H9 (cell line): ENCODE data around the gene ETFB. TPM values are rescaled to one million over a fixed set of nuclear protein-coding genes. Genes with fewer than 3 reads are reported as not detected.

Source experiments
- DNase-seq: peaks from one replicate; pipeline ENCODE4 v3.0.0-alpha.2; 2017
- H2AFZ ChIP-seq: one replicate; pipeline ENCODE4 v1.6.1; 2013; ENCODE audit warnings: mild to moderate bottlenecking, low read length, control low read depth, moderate library complexity
- H2AK5ac ChIP-seq: 2 replicates; pipeline ENCODE4 v1.6.1; 2013; ENCODE audit warnings: low read length, control low read depth, mixed read lengths; ENCODE audit not compliant: insufficient read length
- H2BK120ac ChIP-seq: one replicate; pipeline ENCODE4 v1.6.1; 2013; ENCODE audit warnings: low read depth, mild to moderate bottlenecking, low read length, control low read depth, inconsistent platforms; ENCODE audit not compliant: poor library complexity, severe bottlenecking
- H2BK12ac ChIP-seq: 2 replicates; pipeline ENCODE4 v1.6.1; 2013; ENCODE audit warnings: low read length, control low read depth, mixed read lengths, low read depth; ENCODE audit not compliant: insufficient read length
- H2BK15ac ChIP-seq: 2 replicates; pipeline ENCODE4 v1.6.1; 2013; ENCODE audit warnings: low read depth, low read length, control low read depth
- H2BK20ac ChIP-seq: one replicate; pipeline ENCODE4 v1.6.1; 2013; ENCODE audit warnings: low read depth, mild to moderate bottlenecking, low read length, control low read depth, inconsistent platforms; ENCODE audit not compliant: poor library complexity, severe bottlenecking
- H2BK5ac ChIP-seq: 2 replicates; pipeline ENCODE4 v1.6.1; 2013; ENCODE audit warnings: low read length, control low read depth, mixed read lengths; ENCODE audit not compliant: insufficient read length
- H3K14ac ChIP-seq: 2 replicates; pipeline ENCODE4 v1.6.1; 2013; ENCODE audit warnings: low read length, control low read depth; ENCODE audit not compliant: insufficient read depth
- H3K18ac ChIP-seq: 2 replicates; pipeline ENCODE4 v1.6.1; 2013; ENCODE audit warnings: low read depth, mild to moderate bottlenecking, mixed read lengths, low read length, control low read depth; ENCODE audit not compliant: insufficient read length
- H3K23ac ChIP-seq: 2 replicates; pipeline ENCODE4 v1.6.1; 2013; ENCODE audit warnings: low read length, control low read depth, mixed read lengths, low read depth; ENCODE audit not compliant: insufficient read length
- H3K23me2 ChIP-seq: 2 replicates; pipeline ENCODE4 v1.6.1; 2013; ENCODE audit warnings: low read depth, mild to moderate bottlenecking, mixed read lengths, low read length, control low read depth; ENCODE audit not compliant: insufficient read length, poor library complexity, severe bottlenecking
- H3K27ac ChIP-seq: 2 replicates; pipeline ENCODE4 v1.5.1; 2013; ENCODE audit warnings: low read length, control low read depth, mixed read lengths, low read depth; ENCODE audit not compliant: insufficient read length
- H3K27me3 ChIP-seq: 2 replicates; pipeline ENCODE4 v1.6.1; 2013; ENCODE audit warnings: low read length, control low read depth, inconsistent platforms; ENCODE audit not compliant: insufficient read depth
- H3K4ac ChIP-seq: 2 replicates; pipeline ENCODE4 v1.6.1; 2013; ENCODE audit warnings: low read depth, mild to moderate bottlenecking, control low read depth, inconsistent platforms, low read length, moderate library complexity
- H3K4me1 ChIP-seq: 2 replicates; pipeline ENCODE4 v1.6.1; 2013; ENCODE audit warnings: low read length, control low read depth, inconsistent platforms; ENCODE audit not compliant: insufficient read depth
- H3K4me2 ChIP-seq: 2 replicates; pipeline ENCODE4 v1.6.1; 2013; ENCODE audit warnings: low read length, control low read depth, mixed read lengths; ENCODE audit not compliant: insufficient read length, insufficient read depth
- H3K56ac ChIP-seq: 2 replicates; pipeline ENCODE4 v1.6.1; 2013; ENCODE audit warnings: low read depth, mild to moderate bottlenecking, mixed read lengths, low read length, control low read depth; ENCODE audit not compliant: insufficient read length
- H3K79me1 ChIP-seq: 2 replicates; pipeline ENCODE4 v1.6.1; 2013; ENCODE audit warnings: low read depth, mild to moderate bottlenecking, moderate library complexity, low read length, control low read depth, inconsistent platforms; ENCODE audit not compliant: insufficient read depth, poor library complexity, severe bottlenecking
- H3K79me2 ChIP-seq: 2 replicates; pipeline ENCODE4 v1.6.1; 2013; ENCODE audit warnings: low read length, control low read depth, inconsistent platforms; ENCODE audit not compliant: insufficient read depth
- H3K9ac ChIP-seq: 2 replicates; pipeline ENCODE4 v1.6.1; 2013; ENCODE audit warnings: low read length, control low read depth, mixed read lengths; ENCODE audit not compliant: insufficient read length; ENCODE audit errors: extremely low read depth
- H3K9me3 ChIP-seq: one replicate; pipeline ENCODE4 v1.6.1; 2013; ENCODE audit warnings: low read depth, low read length, inconsistent platforms; ENCODE audit not compliant: control insufficient read depth
- H3T11ph ChIP-seq: one replicate; pipeline ENCODE4 v1.6.1; 2013; ENCODE audit warnings: mild to moderate bottlenecking, low read length, control low read depth, inconsistent platforms
- H4K20me1 ChIP-seq: one replicate; pipeline ENCODE4 v1.6.1; 2013; ENCODE audit not compliant: control insufficient read depth, insufficient read length, insufficient read depth
- H4K5ac ChIP-seq: 2 replicates; pipeline ENCODE4 v1.6.1; 2013; ENCODE audit warnings: low read depth, mild to moderate bottlenecking, mixed read lengths, low read length, control low read depth; ENCODE audit not compliant: insufficient read length
- H4K8ac ChIP-seq: replicated peaks from 2 replicates; pipeline ENCODE4 v1.6.1; 2013; ENCODE audit warnings: low read length, control low read depth, mixed read lengths, low read depth; ENCODE audit not compliant: insufficient read length
- H4K91ac ChIP-seq: 2 replicates; pipeline ENCODE4 v1.6.1; 2013; ENCODE audit warnings: low read depth, mild to moderate bottlenecking, moderate library complexity, mixed read lengths, low read length, control low read depth; ENCODE audit not compliant: insufficient read length
- H3K27ac Mint-ChIP-seq, 3 experiments: 2 replicates in 2 of 3; 3 replicates in 1 of 3; pipeline ENCODE4 v1.8.0; 2020 to 2021; ENCODE audit warnings: mixed read lengths in 3 of 3, mild to moderate bottlenecking in 1 of 3, moderate library complexity in 1 of 3
- H3K27me3 Mint-ChIP-seq: 2 replicates; pipeline ENCODE4 v1.8.0; 2021; ENCODE audit warnings: low read depth, mild to moderate bottlenecking, moderate library complexity, mixed read lengths
- H3K36me3 Mint-ChIP-seq, 3 experiments: 2 replicates in 2 of 3; 3 replicates in 1 of 3; pipeline ENCODE4 v1.8.0; 2020 to 2021; ENCODE audit warnings: low read depth in 3 of 3, mixed read lengths in 3 of 3; ENCODE audit not compliant: insufficient read depth in 1 of 3
- H3K4me1 Mint-ChIP-seq, 2 experiments: 2 replicates each; pipeline ENCODE4 v1.8.0; 2020; ENCODE audit warnings: mixed read lengths in 2 of 2
- H3K4me3 Mint-ChIP-seq, 2 experiments: 2 replicates in 1 of 2; 3 replicates in 1 of 2; pipeline ENCODE4 v1.8.0; 2020 to 2021; ENCODE audit warnings: mild to moderate bottlenecking in 2 of 2, mixed read lengths in 2 of 2, moderate library complexity in 1 of 2
- H3K9me3 Mint-ChIP-seq, 2 experiments: 2 replicates in 1 of 2; 3 replicates in 1 of 2; pipeline ENCODE4 v1.8.0; 2020; ENCODE audit warnings: mild to moderate bottlenecking in 2 of 2, mixed read lengths in 2 of 2, moderate library complexity in 1 of 2
- WGBS: extraction: QIAGEN DNeasy Blood & Tissue Kit; methylation state at CpG from one replicate; pipeline ENCODE4 v1.1.7; 2013; ENCODE audit warnings: missing lambda C conversion rate, low lambda C conversion rate, mixed read lengths; ENCODE audit not compliant: insufficient read length; ENCODE audit errors: extremely low coverage; 5-methylcytosine and 5-hydroxymethylcytosine counted together
- total RNA-seq: library from RNA; stranded (reverse); gene quantifications from 2 replicates; pipeline ENCODE4 v1.2.1, GENCODE V29; 2021
- TF ChIP-seq, protein P1 (sequence below): fragments of 200-600 bp; sonication (generic); conservative IDR thresholded peaks from 3 replicates; pipeline ENCODE4 v1.8.0; 2021; ENCODE audit warnings: antibody characterized with exemption, mild to moderate bottlenecking

Gene ETFB
- total RNA-seq, 1 experiment from 2014 or later = 49.4 TPM

DNA sequence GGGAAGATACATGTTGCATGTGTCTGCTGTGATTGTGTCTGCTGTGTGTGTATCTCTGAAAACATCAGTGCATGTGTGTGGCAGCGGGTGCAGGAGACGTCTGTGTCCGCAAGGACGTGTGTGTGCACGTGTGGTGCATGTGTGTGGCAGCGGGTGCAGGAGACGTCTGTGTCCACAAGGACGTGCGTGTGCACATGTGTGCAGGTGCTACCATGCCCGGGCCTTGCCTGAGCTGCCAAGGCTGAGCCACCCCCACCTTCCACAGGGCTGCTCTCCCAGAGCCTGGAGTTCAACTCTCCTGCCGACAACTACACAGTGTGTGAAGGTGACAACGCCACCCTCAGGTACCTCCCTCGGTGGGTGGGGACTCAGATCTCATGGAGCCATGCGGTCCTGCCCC lies 44.4 kb downstream of the ETFB start:
- peaks cover 5% of the 10 kb centered on the region for H3K27me3 Mint-ChIP-seq
- no peak overlapping the region for H3K14ac ChIP-seq
- DNase-seq = no peak
- H3K9ac ChIP-seq = no peak overlapping the region
- H3K4ac ChIP-seq = no peak overlapping the region
- no peaks in the 10 kb centered on the region for H4K20me1 ChIP-seq
- no peak overlapping the region for H3K56ac ChIP-seq
- no peak overlapping the region for H2BK20ac ChIP-seq
- peaks cover 3 to 12% (median 9%) of the 10 kb centered on the region in 3 experiments; a peak in 4 of 7 replicates for H3K36me3 Mint-ChIP-seq
- peaks cover 4 to 9% of the 10 kb centered on the region in 2 experiments; a peak in 3 of 4 replicates for H3K4me1 Mint-ChIP-seq
- H3K4me1 ChIP-seq = no peaks in the 10 kb centered on the region; the same call in 1 of the 2 replicates
- H3K18ac ChIP-seq = no peak overlapping the region
- no peaks in the 10 kb centered on the region for H3K79me1 ChIP-seq
- no peak overlapping the region for H2BK12ac ChIP-seq
- H4K8ac ChIP-seq = no peak overlapping the region
- H3K4me2 ChIP-seq = no peak overlapping the region
- no peak overlapping the region for H3K23ac ChIP-seq
- no peak overlapping the region for H2AFZ ChIP-seq
- no peak overlapping the region for H2BK15ac ChIP-seq
- no peaks in the 10 kb centered on the region for H3K27me3 ChIP-seq
- H2BK120ac ChIP-seq = no peak overlapping the region
- TF ChIP-seq, protein P1, sequence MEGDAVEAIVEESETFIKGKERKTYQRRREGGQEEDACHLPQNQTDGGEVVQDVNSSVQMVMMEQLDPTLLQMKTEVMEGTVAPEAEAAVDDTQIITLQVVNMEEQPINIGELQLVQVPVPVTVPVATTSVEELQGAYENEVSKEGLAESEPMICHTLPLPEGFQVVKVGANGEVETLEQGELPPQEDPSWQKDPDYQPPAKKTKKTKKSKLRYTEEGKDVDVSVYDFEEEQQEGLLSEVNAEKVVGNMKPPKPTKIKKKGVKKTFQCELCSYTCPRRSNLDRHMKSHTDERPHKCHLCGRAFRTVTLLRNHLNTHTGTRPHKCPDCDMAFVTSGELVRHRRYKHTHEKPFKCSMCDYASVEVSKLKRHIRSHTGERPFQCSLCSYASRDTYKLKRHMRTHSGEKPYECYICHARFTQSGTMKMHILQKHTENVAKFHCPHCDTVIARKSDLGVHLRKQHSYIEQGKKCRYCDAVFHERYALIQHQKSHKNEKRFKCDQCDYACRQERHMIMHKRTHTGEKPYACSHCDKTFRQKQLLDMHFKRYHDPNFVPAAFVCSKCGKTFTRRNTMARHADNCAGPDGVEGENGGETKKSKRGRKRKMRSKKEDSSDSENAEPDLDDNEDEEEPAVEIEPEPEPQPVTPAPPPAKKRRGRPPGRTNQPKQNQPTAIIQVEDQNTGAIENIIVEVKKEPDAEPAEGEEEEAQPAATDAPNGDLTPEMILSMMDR = no peak
- no CpG with 5 or more reads among the region's 14 CpGs for WGBS
- no peaks in the 10 kb centered on the region for H3K23me2 ChIP-seq
- H3K9me3 Mint-ChIP-seq = no peaks in the 10 kb centered on the region
- no peaks in the 10 kb centered on the region for H3K9me3 ChIP-seq
- no peak overlapping the region for H2BK5ac ChIP-seq
- no peak overlapping the region for H3K4me3 Mint-ChIP-seq
- no peak overlapping the region for H3K27ac Mint-ChIP-seq
- no peak overlapping the region for H4K91ac ChIP-seq
- H4K5ac ChIP-seq = no peak overlapping the region
- no peak overlapping the region for H3K27ac ChIP-seq
- H2AK5ac ChIP-seq = no peak overlapping the region
- H3K79me2 ChIP-seq = no peaks in the 10 kb centered on the region
- no peak overlapping the region for H3T11ph ChIP-seq
